ENCODE data around the gene DBR1.

- TF ChIP-seq CTCF (IDR thresholded peaks at IDR 0.05) (no peak), POLR2A (IDR thresholded peaks at IDR 0.05) (no peak)
Measured at GRCh38 chr3:138172625-138173024, 2.1 kb downstream of the DBR1 start.

All from thyroid gland (tissue), 4 donors.